H1 (cell line): ENCODE measurements around the gene ANKRD6. TPM values are rescaled to one million over a fixed set of nuclear protein-coding genes. Genes with fewer than 3 reads are reported as not detected.

ENCODE experiments used
- CTCF ChIA-PET: fragments of 300-600 bp; sonication (Branson Sonifier 250); formaldehyde crosslinking; loops from one replicate; lab custom pipeline; 2021; ENCODE audit not compliant: partially characterized antibody; lab: Charles Lee
- POLR2A ChIA-PET: fragments of 300-600 bp; sonication (Branson Sonifier 250); formaldehyde crosslinking; loops from one replicate; lab custom pipeline; 2021; ENCODE audit warnings: inconsistent platforms; ENCODE audit not compliant: partially characterized antibody; lab: Charles Lee
- DNase-seq, 2 experiments: peaks; one replicate each; pipeline versions ENCODE4 v3.0.0 to v3.0.0-alpha.2; 2010 to 2022; ENCODE audit warnings: low spot score in 2 of 2, low read depth in 1 of 2, mixed read lengths in 1 of 2
- FAIRE-seq: peaks from 2 replicates; lab custom pipeline; 2011; peaks lifted over from hg19 to GRCh38; lab: Jason Lieb, UNC
- H2AFZ ChIP-seq: 2 replicates; pipeline ENCODE4 v1.8.1; 2012; ENCODE audit warnings: low read length, inconsistent platforms
- H2AK5ac ChIP-seq: 2 replicates; pipeline ENCODE4 v1.6.1; 2013; ENCODE audit warnings: low read depth, low read length
- H2BK120ac ChIP-seq: replicated peaks from 2 replicates; pipeline ENCODE3; 2013; ENCODE audit warnings: low read depth, low read length, inconsistent platforms
- H2BK12ac ChIP-seq: 2 replicates; pipeline ENCODE4 v1.6.1; 2013; ENCODE audit warnings: low read depth, low read length
- H2BK15ac ChIP-seq: 2 replicates; pipeline ENCODE4 v1.6.1; 2013; ENCODE audit warnings: low read length
- H2BK20ac ChIP-seq: 2 replicates; pipeline ENCODE4 v1.6.1; 2013; ENCODE audit warnings: low read length
- H2BK5ac ChIP-seq: 2 replicates; pipeline ENCODE4 v1.6.1; 2013; ENCODE audit warnings: low read depth, low read length
- H3K14ac ChIP-seq: 2 replicates; pipeline ENCODE4 v1.6.1; 2013; ENCODE audit warnings: inconsistent platforms; ENCODE audit not compliant: insufficient read length
- H3K18ac ChIP-seq: 2 replicates; pipeline ENCODE4 v1.6.1; 2013; ENCODE audit warnings: low read length; ENCODE audit errors: extremely low read depth
- H3K23ac ChIP-seq: 2 replicates; pipeline ENCODE4 v1.6.1; 2013; ENCODE audit warnings: inconsistent platforms; ENCODE audit not compliant: insufficient read length
- H3K23me2 ChIP-seq: 2 replicates; pipeline ENCODE4 v1.6.1; 2013; ENCODE audit warnings: low read depth, low read length
- H3K27ac ChIP-seq: 2 replicates; pipeline ENCODE4 v1.6.1; 2011; ENCODE audit warnings: low read depth, low read length, inconsistent platforms
- H3K27me3 ChIP-seq, 4 experiments: replicated peaks in 1 of 4; 1 replicate in 1 of 4; 2 replicates in 3 of 4; pipeline versions ENCODE4 v1.6.1 to v1.8.1; 2011 to 2013; ENCODE audit warnings: low read length in 3 of 4, mild to moderate bottlenecking in 3 of 4, inconsistent platforms in 2 of 4, mixed read lengths in 2 of 4, moderate library complexity in 1 of 4; ENCODE audit not compliant: control insufficient read depth in 3 of 4, insufficient read depth in 3 of 4; ENCODE audit errors: extremely low read depth in 1 of 4
- H3K36me3 ChIP-seq, 4 experiments: 2 replicates each; pipeline versions ENCODE4 v1.6.1 to v1.8.1; 2011 to 2013; ENCODE audit warnings: mild to moderate bottlenecking in 4 of 4, low read length in 3 of 4, moderate library complexity in 2 of 4, control low read depth in 1 of 4, inconsistent platforms in 1 of 4; ENCODE audit not compliant: insufficient read depth in 4 of 4, control insufficient read depth in 2 of 4
- H3K4ac ChIP-seq: replicated peaks from 2 replicates; pipeline ENCODE3; 2013; ENCODE audit warnings: low read length, low read depth, mixed read lengths, inconsistent platforms; ENCODE audit not compliant: insufficient read length
- H3K4me1 ChIP-seq, 4 experiments: replicated peaks in 1 of 4; 1 replicate in 1 of 4; 2 replicates in 3 of 4; pipeline versions ENCODE4 v1.6.1 to v1.8.1; 2011 to 2013; ENCODE audit warnings: low read length in 3 of 4, inconsistent platforms in 2 of 4, mixed read lengths in 1 of 4; ENCODE audit not compliant: insufficient read depth in 4 of 4, control insufficient read depth in 3 of 4
- H3K4me2 ChIP-seq, 2 experiments: 2 replicates each; pipeline versions ENCODE4 v1.6.1 to v1.8.1; 2011 to 2013; ENCODE audit warnings: low read depth in 2 of 2, low read length in 2 of 2, control low read depth in 1 of 2, inconsistent platforms in 1 of 2, mild to moderate bottlenecking in 1 of 2; ENCODE audit not compliant: insufficient read depth in 1 of 2
- H3K4me3 ChIP-seq, 4 experiments: fragments of 200-600, 300-600 bp in 1 of 4; sonication (generic), shearing (Covaris generic), sonication (Bioruptor Twin) in 1 of 4; 2 replicates each; pipeline versions ENCODE4 v1.5.1 to v1.8.1; 2011 to 2016; ENCODE audit warnings: low read length in 4 of 4, low read depth in 3 of 4, control low read depth in 2 of 4, inconsistent platforms in 2 of 4, mild to moderate bottlenecking in 2 of 4, mixed read lengths in 1 of 4, moderate library complexity in 1 of 4; ENCODE audit not compliant: insufficient read depth in 2 of 4; ENCODE audit errors: extremely low read depth in 1 of 4
- H3K56ac ChIP-seq: replicated peaks from 2 replicates; pipeline ENCODE3; 2013; ENCODE audit warnings: low read depth, mild to moderate bottlenecking, mixed read lengths, low read length, inconsistent platforms; ENCODE audit not compliant: insufficient read length
- H3K79me1 ChIP-seq: 2 replicates; pipeline ENCODE4 v1.6.1; 2013; ENCODE audit warnings: low read depth, low read length, control low read depth
- H3K79me2 ChIP-seq, 2 experiments: 2 replicates each; pipeline versions ENCODE4 v1.6.1 to v1.8.1; 2012 to 2013; ENCODE audit warnings: low read length in 2 of 2, mild to moderate bottlenecking in 2 of 2, inconsistent platforms in 1 of 2; ENCODE audit not compliant: insufficient read depth in 2 of 2, control insufficient read depth in 1 of 2
- H3K9ac ChIP-seq, 4 experiments: replicated peaks in 1 of 4; 1 replicate in 1 of 4; 2 replicates in 3 of 4; pipeline versions ENCODE4 v1.6.1 to v1.8.1; 2011 to 2013; ENCODE audit warnings: low read depth in 3 of 4, low read length in 3 of 4, control low read depth in 2 of 4, mild to moderate bottlenecking in 2 of 4, moderate library complexity in 2 of 4, inconsistent platforms in 1 of 4; ENCODE audit errors: extremely low read depth in 1 of 4
- H3K9me3 ChIP-seq, 2 experiments: 2 replicates each; pipeline versions ENCODE4 v1.6.1 to v1.8.1; 2012 to 2013; ENCODE audit warnings: mild to moderate bottlenecking in 2 of 2, moderate library complexity in 2 of 2, control low read depth in 1 of 2, inconsistent platforms in 1 of 2, low read depth in 1 of 2, low read length in 1 of 2, mixed read lengths in 1 of 2; ENCODE audit not compliant: insufficient read depth in 2 of 2
- H4K20me1 ChIP-seq, 2 experiments: replicated peaks in 1 of 2; 2 replicates each; pipeline versions ENCODE3 to v1.8.1; 2011 to 2013; ENCODE audit warnings: inconsistent platforms in 2 of 2, low read length in 2 of 2, mild to moderate bottlenecking in 1 of 2; ENCODE audit not compliant: insufficient read depth in 2 of 2, control insufficient read depth in 1 of 2
- H4K5ac ChIP-seq: 2 replicates; pipeline ENCODE4 v1.6.1; 2013; ENCODE audit warnings: low read length, low read depth, mixed read lengths, inconsistent platforms; ENCODE audit not compliant: insufficient read length
- H4K8ac ChIP-seq: 2 replicates; pipeline ENCODE4 v1.8.0; 2013; ENCODE audit warnings: mild to moderate bottlenecking, moderate library complexity, low read length, inconsistent platforms; ENCODE audit not compliant: insufficient read depth; ENCODE audit errors: extremely low read depth
- H4K91ac ChIP-seq: replicated peaks from 2 replicates; pipeline ENCODE3; 2013; ENCODE audit warnings: low read length, mixed read lengths, inconsistent platforms; ENCODE audit not compliant: insufficient read length
- BCL11A ChIP-seq, 2 experiments: IDR thresholded peaks; one replicate each; pipeline ENCODE4 v1.6.1; 2011; ENCODE audit warnings: low read depth in 2 of 2, low read length in 2 of 2, mild to moderate bottlenecking in 2 of 2
- CBX8 ChIP-seq: fragments of 300-800, 300-1000 bp; sonication (generic); IDR thresholded peaks from 2 replicates; pipeline ENCODE4 v1.7.1; 2016; ENCODE audit warnings: low read depth, low read length, borderline replicate concordance
- CHD1 ChIP-seq: IDR thresholded peaks from 2 replicates; pipeline ENCODE4 v1.6.1; 2012; ENCODE audit warnings: low read depth, low read length, improper control_type of control experiment
- CREB1 ChIP-seq: IDR thresholded peaks from 2 replicates; pipeline ENCODE4 v1.6.1; 2012; ENCODE audit warnings: inconsistent platforms
- GABPA ChIP-seq: IDR thresholded peaks from 2 replicates; pipeline ENCODE4 v1.6.1; 2011; ENCODE audit warnings: mild to moderate bottlenecking, low read length, moderate library complexity, borderline replicate concordance; ENCODE audit not compliant: insufficient read depth
- JUND ChIP-seq: IDR thresholded peaks from 2 replicates; pipeline ENCODE4 v1.6.1; 2011; ENCODE audit warnings: mild to moderate bottlenecking, improper control_type of control experiment, low read length
- MAX ChIP-seq: IDR thresholded peaks from 2 replicates; pipeline ENCODE4 v1.6.1; 2012; ENCODE audit warnings: inconsistent platforms
- RBBP5 ChIP-seq: IDR thresholded peaks from 2 replicates; pipeline ENCODE4 v1.7.1; 2012; ENCODE audit warnings: low read depth, mild to moderate bottlenecking, inconsistent platforms, low read length, moderate library complexity, borderline replicate concordance
- RFX5 ChIP-seq: IDR thresholded peaks from 2 replicates; pipeline ENCODE4 v1.6.1; 2011; ENCODE audit warnings: low read depth, low read length, improper control_type of control experiment, borderline replicate concordance
- RXRA ChIP-seq: IDR thresholded peaks from 2 replicates; pipeline ENCODE4 v1.6.1; 2011; ENCODE audit warnings: low read depth, mild to moderate bottlenecking, low read length, moderate library complexity; ENCODE audit not compliant: insufficient read depth
- SIN3A ChIP-seq, 2 experiments: IDR thresholded peaks in 1 of 2; conservative IDR thresholded peaks in 1 of 2; 2 replicates each; pipeline ENCODE4 v1.6.1; 2011 to 2012; ENCODE audit warnings: low read length in 2 of 2, improper control_type of control experiment in 1 of 2, low read depth in 1 of 2, mild to moderate bottlenecking in 1 of 2
- SP4 ChIP-seq: IDR thresholded peaks from 2 replicates; pipeline ENCODE4 v1.6.1; 2012; ENCODE audit warnings: low read length, inconsistent platforms
- SRF ChIP-seq: IDR thresholded peaks from 2 replicates; pipeline ENCODE4 v1.6.1; 2011; ENCODE audit warnings: mild to moderate bottlenecking, low read depth, low read length, moderate library complexity
- TEAD4 ChIP-seq: IDR thresholded peaks from 2 replicates; pipeline ENCODE4 v1.6.1; 2012; ENCODE audit warnings: low read depth, low read length, inconsistent platforms, mixed read lengths
- WGBS, 2 experiments: shearing (Covaris generic) in 1 of 2; methylation state at CpG; one replicate each; pipeline versions ENCODE4 v1.1.6 to v1.1.7; 2013 to 2015; ENCODE audit warnings: low lambda C conversion rate in 2 of 2, mixed read lengths in 2 of 2, inconsistent platforms in 1 of 2, low coverage in 1 of 2, missing lambda C conversion rate in 1 of 2; ENCODE audit not compliant: insufficient replicate concordance in 2 of 2, insufficient coverage in 1 of 2, insufficient read length in 1 of 2; ENCODE audit errors: extremely low coverage in 1 of 2, missing lambda C conversion rate in 1 of 2; 5-methylcytosine and 5-hydroxymethylcytosine counted together
- polyA plus RNA-seq, 7 experiments: library from polyadenylated mRNA; depleted of rRNA in 3 of 7; stranded (reverse) in 5 of 7; unstranded in 2 of 7; fragments of >200 nt in 5 of 7; fragments of 200-250 nt in 2 of 7; gene quantifications; 1 replicate in 5 of 7; 2 replicates in 1 of 7; 4 replicates in 1 of 7; pipeline versions ENCODE4 v1.2.1 to v1.2.3, GENCODE V29; 2011 to 2013; ENCODE audit warnings: missing spikeins in 2 of 7, mixed read lengths in 2 of 7
- total RNA-seq: library from RNA; stranded (reverse); fragmentation: NEBNext Ultra II Directional; extraction: Animal tissue kit (Norgen Biotek cat#: 25700); gene quantifications from 2 replicates; pipeline ENCODE4 v1.2.1, GENCODE V29; 2021

Gene ANKRD6
- total and polyA plus RNA-seq, 2 of the 8 experiments (the other 6 are each of a cell fraction or from before 2014, with no cell fraction given) = 5.9 to 12.8 TPM

DNA sequence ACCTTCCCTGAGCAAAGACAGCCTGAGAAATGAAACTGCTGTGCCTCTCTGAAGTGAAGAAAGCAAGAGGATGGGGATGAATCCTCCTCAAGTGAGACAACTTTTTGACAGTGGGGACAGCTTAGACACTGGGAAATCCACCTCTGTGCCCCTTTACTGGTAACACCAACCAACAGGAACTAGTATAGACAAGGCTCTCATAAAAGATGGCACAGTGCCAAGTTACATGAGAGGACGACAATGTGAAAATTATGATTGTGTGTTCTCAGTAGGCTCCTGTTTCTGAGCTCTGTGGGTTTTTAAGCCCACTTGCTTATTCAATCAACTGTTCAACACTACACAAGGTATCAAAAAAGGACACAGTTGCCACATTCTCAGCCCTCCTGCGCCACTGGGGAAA lies 247.2 kb downstream of the ANKRD6 start:
- peak overlapping the region; percentile 72; the same call in 1 of the 2 replicates for H2BK20ac ChIP-seq
- WGBS, 2 experiments = 81% methylated on average over 2 of the region's 2 CpGs; no CpG with 5 or more reads in 1 of the 2 experiments
- no peak overlapping the region; a peak in 1 of 7 replicates for H3K9ac ChIP-seq
- H3K14ac ChIP-seq = no peak overlapping the region
- H2AK5ac ChIP-seq = no peak overlapping the region
- H2BK120ac ChIP-seq = no peak overlapping the region
- H3K36me3 ChIP-seq = peaks cover 45 to 93% (median 74%) of the 10 kb centered on the region in 4 experiments
- no peaks in the 10 kb centered on the region for H3K9me3 ChIP-seq
- peak overlapping the region; percentile 20; the same call in 1 of the 2 replicates for H2BK12ac ChIP-seq
- peak overlapping the region in 1 of 2 experiments; percentile 64; a peak in 1 of 4 replicates for H3K4me2 ChIP-seq
- H3K79me2 ChIP-seq = 0 out of 4 replicates have a peak, but pooled peaks cover 0 to 4% of the 10 kb centered on the region in 2 experiments
- H2BK15ac ChIP-seq = no peak overlapping the region
- H4K91ac ChIP-seq = peak overlapping the region; percentile 29
- H3K4me3 ChIP-seq = no peak overlapping the region
- no peak overlapping the region for H2AFZ ChIP-seq
- POLR2A ChIA-PET = interaction anchor here (0.8 to 1.6 kb wide), 4 partner anchors 10 to 149 kb away, joined by 3 to 5 read pairs (median 4); no protein-coding TSS in a partner anchor
- H3K23ac ChIP-seq = no peak overlapping the region
- no peaks in the 10 kb centered on the region for H4K20me1 ChIP-seq
- H3K27me3 ChIP-seq = no peaks in the 10 kb centered on the region
- FAIRE-seq (no peak), DNase-seq (no peak)
- H3K56ac ChIP-seq = no peak overlapping the region
- 0 out of 2 replicates have a peak overlapping the region, but pooled peaks have one; percentile 26 for H3K27ac ChIP-seq
- no peak overlapping the region for H3K4ac ChIP-seq
- peak overlapping the region; percentile 83; the same call in 1 of the 2 replicates for H2BK5ac ChIP-seq
- 0 out of 2 replicates have a peak overlapping the region, but pooled peaks have one; percentile 52 for H3K18ac ChIP-seq
- no peak overlapping the region for H4K5ac ChIP-seq
- H3K23me2 ChIP-seq = no peaks in the 10 kb centered on the region
- CTCF ChIA-PET = interaction anchor here (0.7 kb wide), 1 partner anchor 24 kb away, joined by 3 read pairs; no protein-coding TSS in a partner anchor
- peaks cover 2% of the 10 kb centered on the region; the same call in 1 of the 2 replicates for H3K79me1 ChIP-seq
- no peak overlapping the region for H4K8ac ChIP-seq
- peaks cover 12 to 26% (median 20%) of the 10 kb centered on the region in 4 experiments; a peak in 6 of 7 replicates for H3K4me1 ChIP-seq
- TF ChIP-seq CREB1 = no peak
- no peak for TF ChIP-seq RXRA
- no peak for TF ChIP-seq CBX8
- no peak for TF ChIP-seq SRF
- TF ChIP-seq RBBP5 = no peak
- no peak for TF ChIP-seq RFX5
- TF ChIP-seq CHD1 = no peak
- no peak for TF ChIP-seq GABPA
- no peak for TF ChIP-seq TEAD4
- TF ChIP-seq BCL11A (IDR thresholded peaks at IDR 0.05; ENCODE audit: low read depth in 2 of 2, low read length in 2 of 2) = no peak
- TF ChIP-seq MAX = no peak
- TF ChIP-seq JUND = no peak
- TF ChIP-seq SIN3A (conservative IDR thresholded peaks at IDR 0.05 in 1 of 2, IDR thresholded peaks at IDR 0.05 in 1 of 2; ENCODE audit: low read depth in 1 of 2, low read length in 2 of 2) = no peak
- no peak for TF ChIP-seq SP4
